Gastrocnemius medialis (tissue), 4 donors: ENCODE data around the gene ZNF423. TPM values are rescaled to one million over a fixed set of nuclear protein-coding genes. Genes with fewer than 3 reads are reported as not detected.
A peak's percentile ranks its signal among the peaks of the same experiment; 100 is the strongest.

Experiments used
- ATAC-seq, 2 donors: fragments of 150-250 bp; one replicate each; pipeline ENCODE4 v1.9.1; 2016
- DNase-seq, 2 donors: peaks; one replicate each; pipeline ENCODE4 v3.0.0-alpha.2; 2019
- H3K27ac ChIP-seq, 4 donors: fragments of 200-600 bp; sonication (generic); 1 replicate in 1 of 4; 2 replicates in 3 of 4; pipeline ENCODE4 v1.5.1; 2016 to 2018; ENCODE audit warnings: mild to moderate bottlenecking in 2 of 4, moderate library complexity in 1 of 4
- H3K27me3 ChIP-seq, 3 donors: fragments of 200-600 bp; sonication (generic) in 2 of 3; 1 replicate in 1 of 3; 2 replicates in 2 of 3; pipeline versions ENCODE4 v1.5.1 to v1.6.0; 2016 to 2019; ENCODE audit warnings: mild to moderate bottlenecking in 1 of 3, moderate library complexity in 1 of 3
- H3K36me3 ChIP-seq, 2 donors: fragments of 200-600 bp; sonication (generic) in 1 of 2; one replicate each; pipeline ENCODE4 v1.5.1; 2017 to 2018
- H3K4me1 ChIP-seq, 2 donors: fragments of 200-600 bp; sonication (generic) in 1 of 2; one replicate each; pipeline ENCODE4 v1.5.1; 2016 to 2017; ENCODE audit warnings: mild to moderate bottlenecking in 2 of 2
- H3K4me3 ChIP-seq, 4 donors: fragments of 200-600 bp; sonication (generic) in 3 of 4; 1 replicate in 1 of 4; 2 replicates in 3 of 4; pipeline ENCODE4 v1.5.1; 2016 to 2019; ENCODE audit warnings: mild to moderate bottlenecking in 2 of 4
- H3K9me3 ChIP-seq, 3 donors: fragments of 200-600 bp; sonication (generic) in 2 of 3; 1 replicate in 1 of 3; 2 replicates in 2 of 3; pipeline ENCODE4 v1.5.1; 2016 to 2019
- POLR2A ChIP-seq, 2 donors: fragments of 450-650 bp; IDR thresholded peaks; one replicate each; pipeline ENCODE4 v1.6.1; 2017; ENCODE audit warnings: antibody characterized with exemption in 2 of 2, mild to moderate bottlenecking in 2 of 2, moderate library complexity in 2 of 2
- in situ Hi-C, 4 donors: fragments of 200-750 bp; cut with MboI; loops; one replicate each; pipeline versions ENCODE4 v1.15.0 to v1.8.0; 2017; ENCODE audit warnings: low sequenced_read_pairs in 4 of 4
- intact Hi-C: fragments of 100-400 bp; cut with DNase I; formaldehyde crosslinking; loops from one replicate; pipeline ENCODE4 v1.15.1; 2023; ENCODE audit warnings: low total_unique reads
- total RNA-seq, 4 donors: library from RNA; depleted of rRNA; stranded (reverse); fragments of >200 nt; gene quantifications; one replicate each; pipeline versions ENCODE4 v1.1.0 to v1.2.3, GENCODE V29; 2016
- TF ChIP-seq, protein P1 (sequence below), 5 experiments: fragments of 450-650 bp in 3 of 5; fragments of 200-600 bp in 2 of 5; sonication (generic) in 2 of 5; IDR thresholded peaks in 4 of 5; conservative IDR thresholded peaks in 1 of 5; 1 replicate in 4 of 5; 2 replicates in 1 of 5; pipeline ENCODE4 v1.5.1; 2016 to 2019; ENCODE audit warnings: antibody characterized with exemption in 5 of 5, mild to moderate bottlenecking in 3 of 5, moderate library complexity in 3 of 5

ZNF423 gene
- total RNA-seq, 4 donors from 2014 or later: 8.4 to 15.8 (median 12.5) TPM

DNA sequence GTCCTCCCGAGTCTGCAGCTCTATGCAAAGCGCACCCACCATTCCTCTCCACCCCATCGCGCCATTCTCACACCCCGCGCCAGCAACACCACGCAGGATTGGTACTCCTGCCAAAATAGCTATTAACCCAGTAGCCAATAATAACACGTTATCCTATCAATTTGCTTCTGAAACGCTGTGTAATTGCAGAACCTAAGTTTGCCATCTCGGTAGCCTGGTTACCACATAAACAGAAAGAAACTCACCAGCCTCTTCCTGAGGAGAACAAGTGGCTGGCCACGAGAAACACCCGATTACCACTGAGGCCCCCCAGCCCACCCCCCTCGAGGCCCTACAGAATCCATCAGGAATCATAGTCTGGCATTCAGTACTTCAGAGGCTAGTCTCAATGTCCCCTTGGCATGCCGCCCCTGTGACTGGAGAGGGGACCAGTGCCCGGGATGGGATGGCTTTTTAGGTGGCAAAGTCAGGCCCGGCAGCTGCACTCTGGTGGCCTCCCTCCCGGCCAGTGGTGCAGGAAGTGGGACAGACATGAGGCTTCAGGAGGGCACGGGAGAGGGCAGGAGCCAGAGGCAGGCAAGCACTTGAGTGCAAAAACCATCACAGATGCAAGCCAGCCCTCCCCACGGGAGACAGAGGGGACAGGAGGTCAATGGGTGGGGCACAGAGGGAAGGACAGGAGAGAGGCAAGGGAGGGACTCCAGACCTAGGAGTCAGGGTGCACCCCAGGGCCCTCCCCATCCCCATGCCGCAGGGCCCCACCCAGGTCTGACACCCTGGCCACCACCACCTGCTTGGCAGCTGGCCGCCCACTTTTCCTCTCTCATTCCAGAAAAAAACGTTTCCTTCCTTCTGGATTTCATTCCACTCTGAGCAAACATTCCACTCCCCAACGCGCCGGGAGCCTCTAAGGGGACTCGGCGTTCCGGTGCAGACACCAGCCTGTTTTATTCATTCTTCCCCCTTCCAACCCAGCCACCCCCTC, 192.5 kb downstream of the ZNF423 start:
- Histone ChIP-seq H3K27ac (peak overlapping the region; percentile 47 to 75 (median 62)), H3K36me3 (no peaks in the 10 kb centered on the region), H3K9me3 (no peaks in the 10 kb centered on the region), H3K4me3 (peak overlapping the region; percentile 12 to 26 (median 18)), H3K4me1 (peaks cover 35 to 36% of the 10 kb centered on the region in 2 donors), H3K27me3 (no peaks in the 10 kb centered on the region)
- intact Hi-C loops (loop anchor here (5.0 to 10.0 kb wide), 3 partner anchors 149 to 491 kb away; partner anchors contain the start of genes TENT4B and ZNF423), in situ Hi-C loops (no loop called here)
- ATAC-seq (no peak), DNase-seq (peak in 1 of 2 donors; percentile 31)
- TF ChIP-seq, protein P1, sequence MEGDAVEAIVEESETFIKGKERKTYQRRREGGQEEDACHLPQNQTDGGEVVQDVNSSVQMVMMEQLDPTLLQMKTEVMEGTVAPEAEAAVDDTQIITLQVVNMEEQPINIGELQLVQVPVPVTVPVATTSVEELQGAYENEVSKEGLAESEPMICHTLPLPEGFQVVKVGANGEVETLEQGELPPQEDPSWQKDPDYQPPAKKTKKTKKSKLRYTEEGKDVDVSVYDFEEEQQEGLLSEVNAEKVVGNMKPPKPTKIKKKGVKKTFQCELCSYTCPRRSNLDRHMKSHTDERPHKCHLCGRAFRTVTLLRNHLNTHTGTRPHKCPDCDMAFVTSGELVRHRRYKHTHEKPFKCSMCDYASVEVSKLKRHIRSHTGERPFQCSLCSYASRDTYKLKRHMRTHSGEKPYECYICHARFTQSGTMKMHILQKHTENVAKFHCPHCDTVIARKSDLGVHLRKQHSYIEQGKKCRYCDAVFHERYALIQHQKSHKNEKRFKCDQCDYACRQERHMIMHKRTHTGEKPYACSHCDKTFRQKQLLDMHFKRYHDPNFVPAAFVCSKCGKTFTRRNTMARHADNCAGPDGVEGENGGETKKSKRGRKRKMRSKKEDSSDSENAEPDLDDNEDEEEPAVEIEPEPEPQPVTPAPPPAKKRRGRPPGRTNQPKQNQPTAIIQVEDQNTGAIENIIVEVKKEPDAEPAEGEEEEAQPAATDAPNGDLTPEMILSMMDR (IDR thresholded peaks at IDR 0.05 in 4 of 5, conservative IDR thresholded peaks at IDR 0.05 in 1 of 5): no peak
- TF ChIP-seq POLR2A (IDR thresholded peaks at IDR 0.05): no peak

GRCh38 chr16:49662569-49662968, 193.3 kb downstream of the ZNF423 start:
- Histone ChIP-seq H3K4me3 (no peak overlapping the region), H3K27ac (peak overlapping the region in 3 of 4 donors; percentile 67 to 75 (median 71)), H3K4me1 (peaks cover 35 to 36% of the 10 kb centered on the region in 2 donors), H3K27me3 (no peaks in the 10 kb centered on the region), H3K36me3 (no peaks in the 10 kb centered on the region), H3K9me3 (no peaks in the 10 kb centered on the region)
- DNase-seq (no peak), ATAC-seq (no peak)
- intact Hi-C loops: loop anchor here (5.0 to 10.0 kb wide), 3 partner anchors 150 to 492 kb away; partner anchors contain the start of genes TENT4B and ZNF423
- no peak for TF ChIP-seq POLR2A (IDR thresholded peaks at IDR 0.05)
- TF ChIP-seq, protein P1 (IDR thresholded peaks at IDR 0.05 in 4 of 5, conservative IDR thresholded peaks at IDR 0.05 in 1 of 5): no peak
- in situ Hi-C loops: no loop called here

DNA sequence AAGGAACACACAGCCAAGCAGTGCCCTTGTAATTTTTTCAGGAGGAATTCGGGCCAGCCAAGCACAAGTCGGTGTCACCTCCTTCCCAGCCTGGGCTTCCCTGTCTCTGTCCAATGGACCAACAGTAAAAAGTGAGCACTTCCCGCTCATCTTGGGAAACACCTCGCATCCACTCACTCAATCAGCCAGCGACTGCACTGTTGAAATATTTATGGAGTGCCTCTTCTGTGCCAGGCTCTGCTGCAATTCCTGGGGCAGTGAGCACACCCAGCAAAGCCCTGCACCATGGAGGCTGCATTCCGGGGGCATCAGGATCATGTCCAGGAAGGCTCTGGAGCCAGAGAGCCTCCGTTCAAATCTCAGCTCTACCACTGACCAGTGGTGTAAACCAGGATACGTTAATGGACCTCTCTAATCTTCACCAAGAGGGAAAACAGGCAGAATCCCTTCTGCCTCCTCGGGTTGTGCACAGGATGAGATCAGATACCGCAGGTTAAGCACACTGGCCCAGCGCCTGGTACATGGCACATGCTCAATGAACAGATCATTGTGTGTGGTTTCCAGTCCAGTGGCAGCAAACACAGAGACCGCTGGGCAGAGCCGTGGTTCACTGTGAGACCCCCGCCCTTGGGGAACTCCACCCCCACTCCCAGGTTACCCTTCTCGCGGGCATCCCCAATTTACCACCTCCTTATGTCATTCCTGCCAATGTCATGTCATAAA, 194.3 kb downstream of the ZNF423 start:
- Histone ChIP-seq H3K4me1 (peaks cover 35 to 36% of the 10 kb centered on the region in 2 donors), H3K36me3 (no peaks in the 10 kb centered on the region), H3K27ac (peak overlapping the region; percentile 67 to 79 (median 73)), H3K9me3 (no peaks in the 10 kb centered on the region), H3K4me3 (peak overlapping the region in 1 of 4 donors; percentile 29), H3K27me3 (no peaks in the 10 kb centered on the region)
- TF ChIP-seq POLR2A (IDR thresholded peaks at IDR 0.05): no peak
- TF ChIP-seq, protein P1 (IDR thresholded peaks at IDR 0.05 in 4 of 5, conservative IDR thresholded peaks at IDR 0.05 in 1 of 5): no peak
- ATAC-seq: peak; percentile 89 to 94
- DNase-seq: peak; percentile 66 to 79
- in situ Hi-C loops: no loop called here
- intact Hi-C loops: loop anchor here (5.0 to 10.0 kb wide), 3 partner anchors 151 to 493 kb away; partner anchors contain the start of genes TENT4B and ZNF423

GRCh38 chr16:49660626-49661025, 195.3 kb downstream of the ZNF423 start:
- ATAC-seq (no peak), DNase-seq (no peak)
- TF ChIP-seq, protein P1 (IDR thresholded peaks at IDR 0.05 in 4 of 5, conservative IDR thresholded peaks at IDR 0.05 in 1 of 5): no peak
- no peak for TF ChIP-seq POLR2A (IDR thresholded peaks at IDR 0.05)
- intact Hi-C loops (loop anchor here (5.0 to 10.0 kb wide), 3 partner anchors 152 to 494 kb away; partner anchors contain the start of genes TENT4B and ZNF423), in situ Hi-C loops (no loop called here)
- H3K36me3 ChIP-seq: no peaks in the 10 kb centered on the region
- no peak overlapping the region for H3K27ac ChIP-seq
- H3K9me3 ChIP-seq: no peaks in the 10 kb centered on the region
- H3K27me3 ChIP-seq: no peaks in the 10 kb centered on the region
- no peak overlapping the region for H3K4me3 ChIP-seq
- peaks cover 35 to 36% of the 10 kb centered on the region in 2 donors for H3K4me1 ChIP-seq
